Hematopoietic multipotent progenitor cell treated with erythropoietin and hydrocortisone succinate and interleukin-3 and kit ligand, for 15 days (in vitro differentiated cells): ENCODE measurements around the gene PCCA.
A peak's percentile ranks its signal among the peaks of the same experiment; 100 is the strongest.
"Not testable (repeated sequence)": the region's sequence is repeated elsewhere in the genome, so short reads cannot be mapped to it uniquely, and the experiment has no call there.

Experiments
- DNase-seq: peaks from one replicate; pipeline ENCODE4 v3.0.0-alpha.2; 2015; ENCODE audit warnings: low spot score

PCCA gene

GRCh38 chr13:100197116-100197515 is 108.2 kb downstream of the PCCA start:
- DNase-seq = no peak

- DNase-seq = no peak
Observed at GRCh38 chr13:100197591-100198365, 108.9 kb downstream of the PCCA start.

GRCh38 chr13:100203696-100204367 is 114.9 kb downstream of the PCCA start:
- no peak for DNase-seq

- no peak for DNase-seq
Observed at GRCh38 chr13:100208002-100208401, 119.1 kb downstream of the PCCA start.

- no peak for DNase-seq
Observed at GRCh38 chr13:100208626-100209025, 119.7 kb downstream of the PCCA start.

GRCh38 chr13:100209857-100210825 is 121.2 kb downstream of the PCCA start:
- no peak for DNase-seq

- no peak for DNase-seq
Observed at GRCh38 chr13:100211016-100211710, 122.3 kb downstream of the PCCA start.

GRCh38 chr13:100212904-100213553 is 124.1 kb downstream of the PCCA start:
- DNase-seq = no peak

- DNase-seq = no peak
Observed at GRCh38 chr13:100213576-100213975, 124.7 kb downstream of the PCCA start.

GRCh38 chr13:100214886-100215285 is 126.0 kb downstream of the PCCA start:
- DNase-seq = no peak

GRCh38 chr13:100221166-100221565 is 132.3 kb downstream of the PCCA start:
- DNase-seq = no peak

- not testable (repeated sequence) for DNase-seq
Observed at GRCh38 chr13:100223966-100224530, 135.2 kb downstream of the PCCA start.

GRCh38 chr13:100229603-100230002 is 140.7 kb downstream of the PCCA start:
- DNase-seq = no peak

- DNase-seq = no peak
Observed at GRCh38 chr13:100230769-100231149, 141.9 kb downstream of the PCCA start.

- no peak for DNase-seq
Observed at GRCh38 chr13:100231176-100231575, 142.3 kb downstream of the PCCA start.

- no peak for DNase-seq
Observed at GRCh38 chr13:100234006-100234405, 145.1 kb downstream of the PCCA start.

- no peak for DNase-seq
Observed at GRCh38 chr13:100234524-100235136, 145.7 kb downstream of the PCCA start.

GRCh38 chr13:100235311-100235901 is 146.5 kb downstream of the PCCA start:
- peak; percentile 14 for DNase-seq

- DNase-seq = no peak
Observed at GRCh38 chr13:100240109-100240779, 151.4 kb downstream of the PCCA start.

GRCh38 chr13:100244431-100244830 is 155.5 kb downstream of the PCCA start:
- no peak for DNase-seq
